ENCODE data around the gene KLHL6. TPM values are rescaled to one million over a fixed set of nuclear protein-coding genes. Genes with fewer than 3 reads are reported as not detected.
A peak's percentile ranks its signal among the peaks of the same experiment; 100 is the strongest.

Gene KLHL6
- total RNA-seq, 1 donor from 2014 or later: 4.3 TPM

DNA sequence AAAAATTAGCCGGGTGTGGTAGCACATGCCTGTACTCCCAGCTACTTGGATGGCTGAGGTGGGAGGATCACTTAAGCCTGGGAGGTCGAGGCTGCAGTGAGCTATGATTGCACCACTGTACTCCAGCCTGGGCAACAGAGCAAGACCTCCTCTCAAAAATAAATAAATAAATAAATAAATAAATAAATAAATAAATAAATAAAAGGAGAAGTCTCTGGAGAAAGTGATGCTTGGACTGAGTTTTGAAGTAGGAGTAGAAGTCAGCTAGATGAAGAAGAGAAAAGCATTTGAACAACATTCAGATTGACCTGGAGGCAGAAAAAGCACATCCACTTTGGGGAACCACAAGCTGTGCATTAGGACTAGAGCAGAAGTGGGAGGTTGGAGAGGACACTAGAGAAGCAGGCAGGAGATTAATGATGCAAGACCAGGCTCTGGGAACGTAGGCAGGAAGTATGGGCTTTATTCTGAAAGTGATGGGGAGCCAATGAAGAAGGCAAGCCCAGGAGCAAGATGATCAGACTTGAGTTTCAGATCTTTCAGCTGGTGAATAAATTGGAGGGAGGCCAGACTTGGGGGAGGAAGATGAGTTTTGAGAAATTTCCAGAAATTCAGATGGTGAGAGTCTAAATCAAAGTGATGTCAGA lies 48.7 kb downstream of the KLHL6 start:
- no peak for DNase-seq (ENCODE audit: low spot score)

DNA sequence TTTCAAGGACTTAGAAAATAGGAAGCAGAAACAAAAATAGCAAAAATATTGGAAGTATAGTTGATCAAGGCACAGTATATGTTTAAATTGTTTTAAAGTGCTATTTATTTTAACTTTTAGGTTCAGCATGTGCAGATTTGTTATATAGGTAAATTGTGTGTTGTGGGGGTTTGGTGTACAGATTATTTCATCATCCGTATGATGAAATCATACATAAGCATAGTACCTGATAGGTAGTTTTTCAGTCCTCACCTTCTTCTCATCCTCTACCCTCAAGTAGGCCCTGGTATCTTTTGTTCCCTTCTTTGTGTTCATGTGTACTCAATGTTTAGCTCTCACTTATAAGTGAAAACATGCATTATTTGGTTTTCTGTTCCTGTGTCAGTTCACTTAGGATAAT lies 50.9 kb downstream of the KLHL6 start:
- no peak for DNase-seq (ENCODE audit: low spot score)

- no peak for DNase-seq (ENCODE audit: low spot score)
These were observed 51.8 kb downstream of the KLHL6 start for GRCh38 chr3:183503746-183504145.

- DNase-seq (ENCODE audit: low spot score): no peak
These were observed 53.0 kb downstream of the KLHL6 start for GRCh38 chr3:183502237-183503181.

DNA sequence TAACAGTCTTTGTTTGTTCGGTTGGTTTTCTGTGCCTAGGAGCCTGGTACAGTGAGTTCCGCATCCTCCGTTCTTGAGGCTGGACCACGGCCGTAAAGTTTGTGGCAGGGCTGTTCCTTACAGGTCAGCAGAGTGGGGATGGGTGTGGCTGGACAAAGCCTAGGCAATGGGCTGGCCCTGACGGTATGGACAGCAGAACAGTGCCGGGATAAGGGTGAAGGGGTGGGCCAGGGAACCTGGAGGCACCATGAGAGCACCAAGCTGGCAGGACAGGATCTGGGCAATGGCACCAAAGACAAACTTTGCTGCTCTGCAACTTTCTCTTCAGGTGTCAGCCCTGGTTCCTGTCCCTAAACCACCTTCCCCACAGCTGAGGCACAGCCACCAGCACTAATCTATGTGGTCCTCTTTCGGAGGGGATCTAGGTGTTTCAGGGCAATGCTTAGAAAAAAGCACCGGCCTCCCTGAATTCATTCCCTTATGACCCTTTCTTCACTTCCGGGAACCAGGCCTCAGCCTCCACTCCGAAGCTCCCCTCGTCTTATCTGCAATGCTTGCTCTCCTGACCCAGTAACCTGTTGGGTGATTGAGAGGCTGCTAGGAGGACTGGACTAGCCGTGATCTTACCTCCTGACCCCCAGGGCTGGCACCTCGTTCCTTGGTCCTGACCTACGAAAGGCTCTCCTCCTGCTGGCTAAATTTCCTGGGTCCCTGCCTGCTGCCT lies 54.4 kb downstream of the KLHL6 start:
- no peak for DNase-seq (ENCODE audit: low spot score)

- DNase-seq (ENCODE audit: low spot score): no peak
These were observed 55.2 kb downstream of the KLHL6 start for GRCh38 chr3:183500319-183500718.

DNA sequence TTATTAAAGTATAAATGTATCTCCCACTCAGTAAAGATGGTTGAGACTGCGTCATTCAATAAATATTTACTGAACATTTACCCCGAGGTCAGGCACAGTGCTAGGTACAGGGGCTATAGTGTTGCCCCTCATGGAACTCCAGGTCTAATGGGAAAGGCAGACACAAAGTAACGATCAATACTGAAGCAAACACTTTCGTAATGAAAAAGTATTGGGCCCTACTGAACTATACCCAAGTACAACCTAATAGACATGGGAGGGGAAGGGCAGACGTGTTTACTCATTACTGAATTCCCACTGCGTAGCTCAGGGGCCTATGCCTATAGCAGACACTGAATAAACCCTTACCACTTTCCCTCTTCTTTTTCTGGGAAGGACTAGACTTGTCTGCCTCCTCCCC lies 56.9 kb downstream of the KLHL6 start:
- DNase-seq (ENCODE audit: low spot score): no peak

DNA sequence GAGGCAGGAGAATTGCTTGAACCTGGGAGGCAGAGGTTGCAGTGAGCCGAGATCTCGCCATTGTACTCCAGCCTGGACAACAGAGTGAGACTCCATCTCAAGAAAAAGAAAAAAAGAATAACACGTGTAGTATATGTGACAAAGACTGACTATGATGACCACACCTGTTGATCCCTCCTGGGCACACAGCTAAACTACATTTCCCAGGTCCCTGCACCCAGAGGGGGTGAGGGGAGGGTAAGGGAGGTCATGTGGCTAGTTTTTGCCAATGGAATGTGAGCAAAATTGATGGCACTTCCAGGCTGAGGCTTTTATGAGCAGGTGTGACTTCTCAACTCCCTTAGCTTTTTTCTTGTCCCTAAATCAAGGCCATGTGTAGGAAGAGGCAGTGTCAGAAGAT lies 58.2 kb downstream of the KLHL6 start:
- DNase-seq (ENCODE audit: low spot score): no peak

- no peak for DNase-seq (ENCODE audit: low spot score)
These were observed 59.2 kb downstream of the KLHL6 start for GRCh38 chr3:183496311-183496710.

GRCh38 chr3:183494341-183494740 lies 61.2 kb downstream of the KLHL6 start:
- DNase-seq (ENCODE audit: low spot score): no peak

DNA sequence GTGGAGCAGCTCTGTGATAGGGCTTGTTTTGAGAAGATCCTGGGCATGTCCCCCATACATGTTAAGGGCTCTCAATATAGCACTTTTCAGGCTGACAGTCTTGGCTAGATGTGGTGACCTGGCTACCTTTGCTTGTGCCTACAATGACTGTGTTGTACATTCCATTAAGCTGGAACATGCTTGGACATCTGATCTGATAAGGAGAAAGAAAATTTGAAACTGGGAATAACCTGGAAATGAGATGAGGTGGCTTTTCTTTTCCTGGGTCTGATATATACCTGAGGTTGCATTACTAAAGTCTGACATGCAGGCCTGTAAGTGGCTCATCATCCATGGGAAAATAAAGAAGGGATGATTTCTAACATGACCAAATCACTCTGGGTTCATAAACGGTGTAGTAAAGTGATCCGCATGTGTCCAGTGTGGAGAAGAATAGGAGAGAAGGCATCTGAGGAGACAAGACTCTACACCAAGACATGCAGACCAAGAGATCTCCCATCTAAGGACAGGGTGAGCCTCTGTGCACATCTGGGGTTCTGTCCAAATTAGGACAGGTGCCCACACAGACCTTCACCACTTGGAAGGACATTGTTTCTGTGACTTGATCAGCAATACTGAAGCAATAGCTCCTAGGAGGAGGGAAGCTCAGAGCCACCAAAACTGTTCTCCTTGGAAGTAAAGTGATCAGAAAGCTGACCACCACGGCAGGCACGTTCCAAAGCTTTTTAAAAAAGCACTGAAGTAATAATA lies 62.0 kb downstream of the KLHL6 start:
- no peak for DNase-seq (ENCODE audit: low spot score)

DNA sequence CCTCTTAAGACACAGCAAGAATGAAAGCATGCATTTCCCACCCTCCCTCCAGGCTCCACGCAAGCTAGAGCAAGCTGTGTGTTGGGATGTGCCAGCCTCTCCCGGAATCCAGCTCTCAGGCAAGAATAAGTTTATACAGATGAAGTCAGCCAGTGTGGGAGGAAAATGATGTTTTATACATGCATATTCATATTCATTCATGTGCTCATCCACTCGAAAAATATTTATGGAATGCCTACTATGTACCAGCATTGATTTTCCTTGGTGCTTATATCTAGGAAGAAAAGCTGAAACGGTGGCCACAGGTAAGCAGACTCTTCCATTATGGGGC lies 62.7 kb downstream of the KLHL6 start:
- DNase-seq (ENCODE audit: low spot score): no peak

DNA sequence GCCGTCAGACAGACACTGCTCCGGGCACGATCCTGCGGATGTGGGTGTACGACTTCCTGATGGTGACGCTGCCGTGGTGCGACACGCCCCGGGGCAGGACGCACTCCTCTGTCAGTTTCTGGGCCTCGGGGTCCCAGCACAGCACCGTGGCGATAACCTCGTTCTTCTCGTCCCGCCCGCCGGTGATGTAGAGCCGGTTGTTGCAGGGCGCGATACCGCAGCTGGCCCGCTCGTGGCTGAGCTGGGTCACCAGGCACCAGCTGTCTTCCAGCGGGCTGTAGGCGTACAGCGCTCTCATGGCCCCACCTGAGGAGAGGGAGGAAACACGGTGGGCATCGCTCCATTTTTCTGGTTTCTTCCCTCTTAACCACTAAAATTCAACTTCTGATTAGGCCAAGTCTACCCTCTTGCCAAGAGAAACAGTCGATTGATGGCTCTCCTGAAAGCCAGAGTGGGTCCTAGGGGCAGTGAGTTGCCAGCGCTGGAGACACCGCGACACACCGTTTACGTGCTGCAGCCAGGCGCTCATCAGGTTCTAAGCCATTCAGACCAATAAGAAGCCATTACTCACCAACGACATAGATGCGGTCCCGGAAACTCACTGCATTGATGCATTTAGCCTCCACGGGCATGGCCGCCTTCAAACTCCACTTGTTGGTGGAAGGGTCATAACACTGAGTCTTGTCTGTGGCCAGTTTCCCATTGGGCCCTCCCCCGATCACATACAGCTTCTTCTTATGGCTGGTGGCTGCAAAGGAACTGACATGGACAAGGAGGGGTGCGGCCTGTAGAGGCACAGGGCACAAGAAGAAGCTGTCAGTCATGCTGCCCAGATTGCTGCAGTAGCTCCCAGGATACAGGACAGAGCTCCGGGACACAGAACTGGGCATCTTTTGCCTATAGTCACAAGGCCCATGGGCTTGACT lies 63.3 kb downstream of the KLHL6 start:
- no peak for DNase-seq (ENCODE audit: low spot score)

DNA sequence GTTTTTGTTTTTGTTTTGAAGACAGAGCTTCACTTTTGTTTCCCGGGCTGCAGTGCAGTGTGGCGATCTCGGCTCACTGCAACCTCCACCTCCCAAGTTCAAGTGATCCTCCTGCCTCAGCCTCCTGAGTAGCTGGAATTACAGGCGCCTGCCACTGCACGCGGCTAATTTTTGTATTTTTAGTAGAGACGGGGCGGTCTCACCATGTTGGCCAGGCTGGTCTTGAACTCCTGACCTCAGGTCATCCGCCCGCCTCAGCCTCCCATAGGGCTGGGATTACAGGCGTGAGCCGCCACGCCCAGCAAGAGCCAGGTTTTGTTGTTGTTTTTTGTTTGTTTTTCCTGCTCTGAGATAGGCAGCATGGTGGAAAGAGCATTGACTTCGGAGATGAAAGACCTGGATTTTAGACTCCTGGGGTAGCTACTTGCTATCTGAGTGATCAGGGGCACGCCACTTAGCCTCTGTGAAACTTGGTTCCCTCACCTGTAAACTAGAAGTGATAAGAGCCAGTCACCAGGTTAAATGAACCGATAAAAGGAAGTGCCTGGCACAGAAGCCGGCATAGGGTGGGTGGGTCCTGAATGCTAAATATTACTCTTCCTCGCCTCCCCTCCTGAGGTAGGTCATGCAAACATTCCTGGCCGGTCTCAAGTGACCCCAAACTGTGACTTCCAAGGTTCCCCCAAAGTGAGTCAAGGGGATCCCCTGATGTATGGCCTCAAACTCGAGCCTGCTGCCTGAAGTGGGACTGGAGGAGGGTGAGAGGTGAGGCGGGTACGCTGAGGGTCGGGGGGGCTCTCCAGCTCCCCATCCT lies 64.2 kb downstream of the KLHL6 start:
- no peak for DNase-seq (ENCODE audit: low spot score)

- peak; percentile 67 for DNase-seq (ENCODE audit: low spot score)
These were observed 64.9 kb downstream of the KLHL6 start for GRCh38 chr3:183490653-183491052.

DNA sequence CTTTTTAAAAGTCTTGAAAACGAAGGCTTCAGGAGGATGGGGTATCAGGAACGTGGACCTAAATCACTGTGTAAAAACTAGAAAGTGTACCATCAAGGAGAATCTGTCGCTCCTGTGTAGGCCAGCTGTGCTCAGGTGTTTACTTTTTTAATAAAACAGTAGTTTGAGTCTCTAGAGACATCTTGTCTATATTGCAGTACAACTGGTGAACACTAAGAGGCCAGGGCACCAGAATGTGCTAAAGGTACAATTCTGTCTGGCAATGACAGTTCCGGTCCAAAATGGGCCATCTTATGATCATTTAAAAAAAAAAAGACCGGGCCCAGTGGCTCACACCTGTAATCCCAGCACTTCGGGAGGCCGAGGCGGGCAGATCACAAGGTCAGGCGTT lies 65.3 kb downstream of the KLHL6 start:
- no peak for DNase-seq (ENCODE audit: low spot score)

DNA sequence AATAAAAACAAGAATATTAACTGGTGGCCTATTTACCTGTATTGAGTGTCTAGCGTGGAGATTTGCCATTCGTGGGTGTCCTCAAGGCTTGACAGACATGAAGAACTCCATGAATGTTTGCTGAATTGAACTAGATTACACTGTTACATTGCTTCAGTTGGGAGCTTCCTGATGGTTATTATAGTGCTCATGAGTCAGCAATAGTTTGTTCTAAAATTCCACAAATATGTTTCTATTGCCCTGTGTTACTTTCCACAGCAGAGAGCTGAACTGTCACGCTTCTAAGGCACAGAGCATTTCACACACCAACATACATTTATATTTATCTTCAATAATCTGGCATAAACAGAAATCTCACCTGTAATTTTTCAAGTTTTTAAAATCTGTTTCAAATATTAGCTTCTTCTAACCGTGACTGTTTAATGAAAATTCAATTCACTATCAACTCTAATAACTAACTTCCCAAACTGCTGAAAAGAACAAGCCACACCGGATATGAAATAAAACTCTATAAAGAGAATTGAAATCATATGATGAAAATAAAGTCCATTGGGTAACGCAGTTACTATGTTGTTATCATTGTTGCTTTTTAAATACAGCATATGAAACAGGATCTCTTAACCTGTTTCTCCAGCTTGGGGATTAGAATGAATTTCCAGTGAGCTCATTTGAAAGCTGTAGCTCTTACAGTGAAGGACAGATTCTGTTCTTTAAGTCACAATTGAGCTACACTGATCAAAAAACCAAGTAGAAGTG lies 65.9 kb downstream of the KLHL6 start:
- DNase-seq (ENCODE audit: low spot score): peak; percentile 34

DNA sequence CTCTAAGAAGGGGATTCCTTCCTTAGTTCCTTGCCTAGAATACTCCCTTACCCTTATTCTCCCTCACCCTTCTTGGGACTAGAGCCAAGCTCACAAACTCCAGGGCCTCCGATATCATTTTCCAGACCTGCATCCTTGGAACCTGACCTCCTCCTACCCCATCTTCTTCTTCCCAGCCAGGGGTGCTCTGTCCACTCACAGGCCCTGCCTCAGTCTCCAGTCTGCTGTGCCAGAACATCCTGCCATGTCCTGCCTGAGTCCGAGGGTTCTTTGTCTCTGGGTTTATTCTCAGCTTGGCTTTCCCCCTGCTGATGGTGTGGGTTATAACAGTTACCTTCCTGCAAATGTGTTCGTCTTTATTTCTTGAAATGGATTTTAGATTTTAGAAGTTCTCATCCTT lies 67.2 kb downstream of the KLHL6 start:
- no peak for DNase-seq (ENCODE audit: low spot score)

DNA sequence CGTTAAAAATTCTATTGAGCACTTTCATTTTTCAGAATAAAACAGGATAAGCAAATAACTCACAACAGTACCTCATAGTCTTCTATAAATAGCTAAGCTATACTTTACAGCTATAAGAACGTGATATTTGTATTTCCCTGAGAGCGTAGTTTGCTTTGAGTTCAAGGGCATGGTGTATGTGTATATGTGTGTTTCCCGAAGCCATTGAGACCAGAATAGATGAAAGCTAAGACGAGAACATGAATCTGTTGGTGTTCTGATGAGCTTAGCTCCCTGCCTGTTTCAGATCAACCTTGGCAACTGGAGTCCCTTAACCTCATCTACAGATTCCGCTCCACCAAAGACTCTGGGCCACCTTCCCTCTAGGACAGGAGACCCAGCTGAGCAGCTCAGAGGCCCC lies 67.6 kb downstream of the KLHL6 start:
- no peak for DNase-seq (ENCODE audit: low spot score)

Data from umbilical cord (tissue), 2 donors.